ENCODE results near the gene VAV3. TPM values are rescaled to one million over a fixed set of nuclear protein-coding genes. Genes with fewer than 3 reads are reported as not detected.
"Not testable (repeated sequence)": the region's sequence is repeated elsewhere in the genome, so short reads cannot be mapped to it uniquely, and the experiment has no call there.

VAV3 gene
- total and polyA plus RNA-seq, 11 donors = 0.57 to 8.3 (median 1.9) TPM

DNA sequence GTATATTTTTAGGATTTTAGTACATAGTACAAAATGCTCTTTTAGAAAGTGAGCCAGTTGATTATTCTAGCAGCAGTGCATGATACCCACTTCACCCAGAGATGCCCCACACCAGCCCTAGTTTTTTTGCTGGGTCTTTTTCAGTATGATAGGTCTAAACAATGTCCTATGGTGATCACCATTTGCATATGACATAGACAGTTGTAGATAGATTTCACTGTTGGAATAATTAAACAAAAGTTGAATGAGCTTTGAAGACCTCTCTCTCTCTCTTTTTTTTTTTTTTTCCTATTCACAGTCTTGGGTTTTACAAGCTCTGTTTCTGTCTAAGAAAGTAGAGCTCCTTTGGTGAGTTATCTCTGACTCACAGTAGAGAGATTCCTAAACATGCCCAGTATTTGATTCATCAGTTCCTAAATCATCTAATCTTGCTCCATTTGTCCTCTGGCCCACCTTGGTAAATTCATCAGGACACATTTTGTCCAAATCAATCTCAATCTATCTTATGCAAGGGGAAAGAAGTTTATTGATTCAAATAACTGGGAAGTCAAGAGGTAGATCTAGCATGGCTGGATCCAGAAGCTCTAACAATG is 44.7 kb upstream of the VAV3 start:
- no peaks in the 10 kb centered on the region for H3K27me3 ChIP-seq
- no peaks in the 10 kb centered on the region for H3K4me1 ChIP-seq
- intact Hi-C loops (cut with DNase I) = loop anchor here in 1 of 10 donors (10.0 kb wide), 1 partner anchor 115 kb away; no protein-coding TSS in a partner anchor
- no peaks in the 10 kb centered on the region for H3K36me3 ChIP-seq
- no peak for DNase-seq
- no peak for ATAC-seq
- H3K27ac ChIP-seq = no peak overlapping the region
- no peak overlapping the region for H3K4me3 ChIP-seq
- TF ChIP-seq, protein P1, sequence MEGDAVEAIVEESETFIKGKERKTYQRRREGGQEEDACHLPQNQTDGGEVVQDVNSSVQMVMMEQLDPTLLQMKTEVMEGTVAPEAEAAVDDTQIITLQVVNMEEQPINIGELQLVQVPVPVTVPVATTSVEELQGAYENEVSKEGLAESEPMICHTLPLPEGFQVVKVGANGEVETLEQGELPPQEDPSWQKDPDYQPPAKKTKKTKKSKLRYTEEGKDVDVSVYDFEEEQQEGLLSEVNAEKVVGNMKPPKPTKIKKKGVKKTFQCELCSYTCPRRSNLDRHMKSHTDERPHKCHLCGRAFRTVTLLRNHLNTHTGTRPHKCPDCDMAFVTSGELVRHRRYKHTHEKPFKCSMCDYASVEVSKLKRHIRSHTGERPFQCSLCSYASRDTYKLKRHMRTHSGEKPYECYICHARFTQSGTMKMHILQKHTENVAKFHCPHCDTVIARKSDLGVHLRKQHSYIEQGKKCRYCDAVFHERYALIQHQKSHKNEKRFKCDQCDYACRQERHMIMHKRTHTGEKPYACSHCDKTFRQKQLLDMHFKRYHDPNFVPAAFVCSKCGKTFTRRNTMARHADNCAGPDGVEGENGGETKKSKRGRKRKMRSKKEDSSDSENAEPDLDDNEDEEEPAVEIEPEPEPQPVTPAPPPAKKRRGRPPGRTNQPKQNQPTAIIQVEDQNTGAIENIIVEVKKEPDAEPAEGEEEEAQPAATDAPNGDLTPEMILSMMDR (IDR thresholded peaks at IDR 0.05) = no peak
- no peaks in the 10 kb centered on the region for H3K9me3 ChIP-seq

DNA sequence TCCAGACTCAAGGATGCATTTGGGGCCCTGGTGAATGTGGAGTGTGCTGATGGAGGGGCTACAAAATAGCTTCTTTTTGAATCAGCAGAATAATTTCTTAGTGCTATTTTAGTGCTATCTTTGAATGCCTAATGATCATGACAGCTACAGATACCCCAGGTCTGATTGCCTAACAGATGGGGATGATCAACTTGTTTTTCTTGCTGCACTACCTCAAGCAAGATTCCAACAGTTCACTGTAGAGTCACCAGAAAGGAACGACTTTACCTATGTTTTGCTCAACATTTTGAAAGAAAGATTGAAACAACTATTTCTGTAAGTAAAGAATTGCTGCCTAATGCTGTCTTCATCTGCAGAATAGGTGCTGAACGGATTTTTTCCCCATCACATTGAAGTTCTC is 42.6 kb upstream of the VAV3 start:
- no peaks in the 10 kb centered on the region for H3K27me3 ChIP-seq
- H3K27ac ChIP-seq = no peak overlapping the region
- DNase-seq = no peak
- H3K9me3 ChIP-seq = no peaks in the 10 kb centered on the region
- H3K36me3 ChIP-seq = no peaks in the 10 kb centered on the region
- intact Hi-C loops (cut with DNase I) = loop anchor here in 1 of 10 donors (10.0 kb wide), 1 partner anchor 117 kb away; no protein-coding TSS in a partner anchor
- no peak overlapping the region for H3K4me3 ChIP-seq
- TF ChIP-seq, protein P1 (IDR thresholded peaks at IDR 0.05) = no peak
- TF ChIP-seq POLR2A (IDR thresholded peaks at IDR 0.05) = no peak
- 69 to 80% (median 77%) methylated on average over 2 of the region's 2 CpGs for WGBS, 4 donors
- H3K4me1 ChIP-seq = no peaks in the 10 kb centered on the region
- no peak for ATAC-seq

DNA sequence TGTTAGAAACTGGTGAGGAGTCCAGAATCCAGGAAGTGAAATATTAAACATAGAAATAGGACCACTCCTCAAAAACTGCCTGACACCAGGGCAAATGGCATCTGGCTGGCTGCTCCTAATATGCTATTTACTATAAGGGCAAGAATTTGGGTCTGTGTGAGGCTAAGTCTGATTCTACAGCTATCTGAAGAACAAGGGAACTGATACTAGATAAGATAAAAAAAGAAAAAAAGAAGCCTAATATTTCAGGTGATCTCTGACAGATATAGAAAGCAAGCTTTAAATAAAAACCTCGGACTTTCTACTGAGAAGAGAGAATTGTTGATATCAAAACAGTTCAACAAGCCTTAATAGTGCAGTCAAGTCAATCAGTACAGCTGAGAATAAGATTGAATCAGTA is 42.1 kb upstream of the VAV3 start:
- WGBS, 4 donors = 84 to 90% (median 89%) methylated on average over 1 of the region's 1 CpG

DNA sequence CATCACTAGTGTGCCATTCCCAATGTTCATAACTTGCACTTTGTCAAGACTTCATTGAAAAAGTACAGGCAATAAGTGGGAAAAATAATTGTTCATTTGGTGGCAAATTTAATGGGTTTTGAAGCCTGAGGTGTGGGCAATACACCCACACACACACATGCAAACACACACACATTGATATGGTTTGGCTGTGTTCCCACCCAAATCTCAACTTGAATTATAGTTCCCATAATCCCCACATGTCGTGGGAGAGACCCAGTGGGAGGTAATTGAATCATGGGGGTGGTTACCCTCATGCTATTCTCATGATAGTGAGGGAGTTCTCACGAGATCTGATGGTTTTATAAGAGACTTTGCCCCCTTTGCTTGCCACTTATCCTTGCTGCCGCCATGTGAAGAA is 39.9 kb upstream of the VAV3 start:
- not testable (repeated sequence) for H3K27me3 ChIP-seq, ATAC-seq, H3K27ac ChIP-seq, H3K36me3 ChIP-seq, H3K9me3 ChIP-seq, DNase-seq, H3K4me3 ChIP-seq
- intact Hi-C loops (cut with DNase I) = loop anchor here in 1 of 10 donors (10.0 kb wide), 1 partner anchor 120 kb away; no protein-coding TSS in a partner anchor
- 83 to 95% (median 88%) methylated on average over 3 of the region's 3 CpGs for WGBS, 4 donors
- H3K4me1 ChIP-seq = peaks cover 0 to 13% (median 0%) of the 10 kb centered on the region in 12 donors

More for the DNA sequence above, 42.1 kb upstream of the VAV3 start:
- DNase-seq = no peak
- no peaks in the 10 kb centered on the region for H3K4me1 ChIP-seq
- H3K27ac ChIP-seq = no peak overlapping the region
- no peak for ATAC-seq
- H3K4me3 ChIP-seq = no peak overlapping the region
- no peaks in the 10 kb centered on the region for H3K36me3 ChIP-seq
- no peaks in the 10 kb centered on the region for H3K27me3 ChIP-seq
- TF ChIP-seq, protein P1 (IDR thresholded peaks at IDR 0.05) = no peak
- no peaks in the 10 kb centered on the region for H3K9me3 ChIP-seq
- intact Hi-C loops (cut with DNase I) = loop anchor here in 1 of 10 donors (10.0 kb wide), 1 partner anchor 118 kb away; no protein-coding TSS in a partner anchor

All from heart left ventricle (tissue), 16 donors.